ENCODE data around the gene CBLB.
"Not testable (repeated sequence)": the region's sequence is repeated elsewhere in the genome, so short reads cannot be mapped to it uniquely, and the experiment has no call there.

The CBLB gene

GRCh38 chr3:105815331-105815730, 53.5 kb downstream of the CBLB start:
- not testable (repeated sequence) for DNase-seq

- DNase-seq: no peak
Measured at GRCh38 chr3:105813710-105814109, 55.1 kb downstream of the CBLB start.

GRCh38 chr3:105812194-105812586, 56.6 kb downstream of the CBLB start:
- no peak for DNase-seq

DNA sequence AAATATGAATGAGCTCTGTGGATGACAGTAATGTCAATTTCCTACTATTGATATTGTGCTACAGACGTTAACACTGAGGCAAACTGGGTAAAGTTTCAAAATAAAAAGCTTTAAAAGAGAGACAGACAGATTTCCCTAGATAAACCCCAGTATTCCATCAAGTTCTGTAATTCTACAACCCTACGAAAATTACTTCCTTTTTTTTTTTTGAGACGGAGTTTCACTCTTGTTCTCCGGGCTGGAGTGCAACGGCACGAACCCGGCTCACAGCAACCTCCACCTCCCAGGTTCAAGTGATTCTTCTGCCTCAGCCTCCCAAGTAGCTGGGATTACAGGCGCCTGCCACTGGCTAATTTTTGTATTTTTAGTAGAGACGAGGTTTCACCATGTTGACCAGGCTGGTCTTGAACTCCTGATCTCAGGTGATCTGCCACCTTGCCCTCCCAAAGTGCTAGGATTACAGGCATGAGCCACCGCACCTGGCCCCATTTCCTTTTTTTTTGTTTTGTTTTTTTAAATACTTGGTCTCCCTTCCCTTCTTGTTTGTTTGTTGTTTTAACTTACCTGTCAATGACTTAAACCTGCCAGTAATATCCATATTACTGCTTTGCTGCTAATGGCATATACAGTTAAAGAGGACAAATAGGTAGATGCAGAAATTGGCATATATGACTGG, 57.2 kb downstream of the CBLB start:
- DNase-seq: no peak

DNA sequence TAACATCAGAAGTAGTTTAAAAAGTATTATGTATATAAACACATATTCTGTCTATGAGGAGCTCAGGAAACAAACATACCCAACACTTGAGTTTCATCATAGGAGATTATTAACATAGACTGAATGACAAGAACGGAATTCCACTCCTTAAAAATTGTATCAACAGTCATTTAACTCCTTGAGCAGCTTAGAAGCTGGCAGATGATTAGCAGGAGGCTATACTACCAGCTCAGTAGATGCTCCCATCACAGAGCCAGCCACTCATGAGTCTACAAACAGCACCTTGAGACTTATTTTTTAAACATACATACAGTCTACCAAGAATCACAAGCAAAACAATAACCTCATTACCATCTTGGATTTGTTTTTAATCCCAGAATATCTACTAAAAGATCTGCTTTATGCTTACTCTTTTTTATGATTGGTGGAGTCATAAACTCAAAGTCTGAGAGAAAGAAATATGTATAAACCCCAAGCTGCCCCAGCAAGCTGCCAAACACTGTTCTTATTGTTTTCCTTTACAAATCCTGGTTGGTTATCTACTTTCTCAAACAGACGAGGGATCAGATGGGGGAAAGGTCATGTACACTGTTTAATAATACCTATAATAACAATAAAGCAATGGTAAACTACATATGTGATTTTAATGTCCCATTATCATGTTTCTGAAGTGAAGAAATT, 59.5 kb downstream of the CBLB start:
- DNase-seq: no peak

DNA sequence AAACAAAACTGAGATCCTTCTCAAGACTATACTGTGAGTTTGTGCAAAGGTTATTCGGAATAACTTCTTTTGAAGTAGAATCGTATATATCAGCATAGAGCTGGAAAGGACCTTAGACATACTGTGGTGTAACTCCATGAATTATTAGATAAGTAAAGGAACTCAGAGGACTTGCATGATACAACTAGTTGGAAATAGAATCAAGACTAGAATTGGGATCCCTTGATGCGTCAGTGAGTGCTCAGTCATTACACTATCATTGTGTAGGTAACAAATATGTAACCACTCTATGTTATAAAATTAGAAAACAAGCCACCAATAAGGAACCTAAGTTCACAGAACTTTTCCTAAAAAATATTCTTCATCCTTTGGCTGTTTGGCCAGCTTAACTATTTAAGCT, 61.1 kb downstream of the CBLB start:
- DNase-seq: no peak

DNA sequence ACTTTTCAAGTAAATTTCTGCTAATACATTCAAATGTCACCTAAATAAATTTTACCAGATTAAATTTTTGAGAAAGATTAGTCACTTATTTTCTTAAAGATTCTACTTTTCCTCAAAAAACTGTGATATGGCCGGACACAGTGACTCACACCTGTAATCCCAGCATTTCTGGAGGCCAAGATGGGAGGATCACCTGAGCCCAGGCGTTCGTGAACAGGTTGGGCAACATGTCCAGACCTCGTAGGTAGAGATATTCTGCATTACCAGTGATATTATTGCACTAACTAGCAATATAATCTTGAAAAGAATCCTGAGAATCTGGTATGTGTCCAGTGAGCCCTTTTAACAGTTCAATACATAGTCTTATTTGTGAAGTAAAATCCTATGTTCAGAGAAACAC, 61.7 kb downstream of the CBLB start:
- no peak for DNase-seq

GRCh38 chr3:105806359-105806758, 62.5 kb downstream of the CBLB start:
- no peak for DNase-seq

DNA sequence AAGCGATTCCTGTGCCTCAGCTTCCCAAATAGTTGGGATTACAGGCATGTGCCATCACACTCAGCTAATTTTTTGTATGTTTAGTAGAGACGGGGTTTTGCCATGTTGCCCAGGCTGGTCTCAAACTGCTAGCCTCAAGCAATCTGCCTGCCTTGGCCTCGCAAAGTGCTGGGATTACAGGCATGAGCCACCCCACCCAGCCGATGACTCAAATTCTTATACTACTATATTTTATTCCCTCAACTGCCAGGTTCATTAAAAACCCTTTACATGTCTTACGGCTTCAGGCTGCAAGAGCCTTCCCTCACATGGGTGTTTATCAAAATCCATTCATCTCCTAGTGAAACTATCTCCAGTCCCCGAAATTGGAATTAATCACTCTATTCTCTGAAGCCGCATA, 63.4 kb downstream of the CBLB start:
- DNase-seq: no peak

DNA sequence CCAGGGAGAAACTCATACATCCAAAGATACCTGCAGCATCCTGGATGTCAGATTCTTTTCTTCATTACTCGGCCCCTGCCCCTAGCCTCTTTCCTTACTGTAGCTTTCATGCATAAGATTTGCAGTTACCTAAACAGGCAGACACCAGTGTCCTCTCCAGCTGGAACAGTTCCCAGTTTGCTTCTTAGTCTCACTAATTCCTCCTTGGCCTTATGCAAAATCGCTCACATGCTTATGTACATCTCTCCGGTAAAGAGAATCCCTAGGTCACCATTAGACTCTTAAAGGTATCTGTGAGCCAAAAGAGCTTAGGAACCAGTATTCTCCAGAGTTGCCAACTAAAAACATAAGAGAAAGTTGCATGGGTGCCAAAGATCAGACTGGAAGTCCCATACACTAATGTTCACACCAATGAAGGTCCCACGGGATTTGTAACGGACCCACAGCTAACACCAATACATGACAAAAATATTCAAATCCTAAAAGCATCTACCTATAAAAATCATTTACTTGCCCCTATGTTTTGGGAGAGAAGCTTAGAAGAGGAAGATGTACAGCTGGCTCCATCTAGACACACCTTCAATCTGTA, 66.6 kb downstream of the CBLB start:
- no peak for DNase-seq

- DNase-seq: no peak
Measured at GRCh38 chr3:105801397-105801796, 67.4 kb downstream of the CBLB start.

GRCh38 chr3:105800320-105800719, 68.5 kb downstream of the CBLB start:
- DNase-seq: no peak

DNA sequence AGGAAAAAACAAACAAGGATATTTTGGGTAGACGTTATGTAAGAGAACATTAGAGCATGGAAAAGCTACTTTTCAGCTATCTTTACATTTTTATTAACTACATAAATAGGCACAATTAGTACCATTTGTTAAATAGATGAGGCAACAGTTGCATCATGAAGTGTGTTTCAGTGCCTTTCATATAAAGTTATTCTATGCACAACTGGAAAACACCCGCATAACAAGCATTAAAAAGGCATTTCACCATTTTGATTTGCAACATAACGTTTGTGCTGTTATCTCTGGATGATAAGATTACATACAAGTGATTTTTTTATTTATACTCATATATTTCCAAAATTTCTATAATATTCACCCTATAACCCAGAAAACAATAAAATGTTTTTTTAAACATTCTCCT, 69.5 kb downstream of the CBLB start:
- DNase-seq: no peak

DNA sequence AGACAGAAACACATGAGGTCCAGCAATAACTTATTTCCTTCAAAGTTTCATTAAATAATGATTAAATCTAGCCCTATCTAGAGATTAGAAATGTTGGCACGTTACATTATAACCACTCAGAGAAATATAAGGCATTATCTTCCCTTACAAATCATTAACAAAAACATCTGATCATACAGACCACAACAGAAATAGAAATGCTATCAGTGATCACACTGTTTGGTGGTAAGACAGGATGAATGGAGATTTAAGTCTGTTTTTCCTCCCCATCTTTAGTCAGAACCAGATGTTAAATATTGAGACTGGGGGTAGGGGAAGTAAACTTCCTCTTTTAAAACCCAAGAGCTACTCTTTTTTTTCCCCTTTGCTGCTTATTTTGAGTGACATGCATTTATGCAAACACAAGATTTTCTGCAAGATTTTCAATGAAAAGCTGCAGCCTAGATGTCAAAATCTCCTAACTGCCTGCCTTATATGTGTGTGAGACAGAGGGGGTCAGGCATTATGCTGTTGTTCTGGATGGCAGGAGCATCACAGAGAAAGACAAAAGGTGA, 70.4 kb downstream of the CBLB start:
- no peak for DNase-seq

- DNase-seq: no peak
Measured at GRCh38 chr3:105793040-105793439, 75.8 kb downstream of the CBLB start.

DNA sequence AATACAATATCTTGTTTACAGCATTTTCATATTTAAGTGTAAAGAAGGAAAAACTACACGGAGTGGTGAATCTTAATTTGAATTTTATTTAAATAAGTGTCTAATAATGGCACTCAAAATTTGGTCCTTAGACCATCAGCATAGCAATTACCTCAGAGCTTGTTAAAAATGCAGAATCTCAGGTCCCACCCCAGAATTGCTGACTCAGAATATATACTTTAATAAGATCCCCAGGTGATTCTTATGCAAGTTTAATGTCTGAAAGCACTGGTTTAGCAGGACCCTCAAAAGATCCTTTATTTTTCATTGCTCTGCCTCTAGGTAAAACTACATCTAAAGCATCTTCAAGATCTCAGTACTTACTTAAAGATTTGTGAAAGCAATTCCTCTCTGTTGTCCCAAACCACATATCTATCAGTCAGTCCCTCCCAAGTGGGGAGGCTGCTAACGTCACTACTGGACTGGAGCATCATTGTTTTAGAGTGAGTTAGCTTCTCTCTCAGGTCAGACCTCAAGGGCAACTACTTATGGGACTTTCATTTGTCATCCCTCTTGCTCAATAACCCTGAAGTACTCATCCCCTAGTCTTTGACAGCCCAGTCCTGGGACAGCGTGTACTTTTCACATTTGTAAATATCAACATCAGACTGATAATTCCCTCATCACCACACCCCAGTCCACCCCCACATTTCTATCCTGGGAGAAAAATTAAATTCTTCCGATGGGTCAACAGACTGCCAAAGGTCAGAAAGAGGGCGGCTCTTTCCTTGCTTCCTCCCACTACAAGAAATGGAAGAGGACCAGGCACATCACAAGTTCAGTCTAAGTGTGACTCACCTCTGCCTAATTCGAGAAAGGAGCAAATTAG, 76.7 kb downstream of the CBLB start:
- DNase-seq: no peak

DNA sequence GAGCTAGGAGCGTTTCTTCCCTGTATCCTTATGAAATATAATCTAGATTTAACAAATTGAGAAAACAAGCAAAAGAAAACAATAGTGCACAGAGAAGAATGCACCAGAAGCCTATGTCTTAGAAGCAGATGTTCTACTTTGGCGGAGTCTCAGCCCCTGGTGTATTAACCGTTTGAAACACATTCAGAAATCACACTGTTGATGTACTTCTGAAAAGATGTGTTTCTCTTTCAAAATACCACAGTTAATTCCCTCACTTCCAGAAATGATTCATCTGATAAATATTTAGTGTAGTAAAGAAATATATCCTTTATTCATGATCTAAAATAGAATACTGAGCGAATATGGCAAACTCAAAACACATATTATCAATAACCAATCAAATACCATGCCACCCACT, 77.7 kb downstream of the CBLB start:
- no peak for DNase-seq

DNA sequence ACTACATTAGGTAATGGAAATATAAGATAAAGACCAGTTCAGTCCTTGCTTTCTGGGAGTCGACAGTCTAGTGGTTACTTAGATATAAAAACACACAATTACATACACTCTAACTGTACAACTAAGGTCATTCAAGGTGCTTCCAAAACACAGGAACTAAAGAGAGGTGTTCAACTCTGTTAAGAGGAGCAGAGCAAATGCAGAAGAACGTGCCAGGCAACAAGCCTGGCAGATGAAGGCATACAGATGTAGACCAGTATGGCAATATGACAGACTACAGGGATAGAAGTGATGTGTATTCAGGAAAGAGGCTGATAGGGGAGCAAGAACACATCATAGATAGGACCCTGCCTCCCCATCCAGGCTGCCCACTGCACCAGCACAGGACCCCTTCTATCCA, 78.3 kb downstream of the CBLB start:
- no peak for DNase-seq

DNA sequence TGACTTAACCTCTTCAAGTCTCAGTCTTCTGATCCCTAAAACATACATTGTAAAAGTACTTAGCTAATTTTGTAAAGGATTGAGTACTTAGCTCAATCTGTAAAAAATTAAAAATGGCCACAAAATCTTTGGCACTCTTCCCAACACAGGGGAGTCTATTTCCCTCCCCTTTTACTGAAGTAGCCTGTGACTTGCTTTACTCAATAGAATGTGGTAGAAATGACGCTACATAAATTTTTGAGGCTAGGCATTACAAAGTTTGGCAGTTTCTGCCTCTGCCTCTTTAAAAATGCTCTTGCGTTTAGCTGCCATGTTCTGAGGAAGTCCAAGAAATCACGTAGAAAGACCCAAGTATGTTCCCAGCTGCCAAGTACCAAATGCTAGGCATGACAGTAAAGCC, 80.2 kb downstream of the CBLB start:
- DNase-seq: no peak

- no peak for DNase-seq
Measured at GRCh38 chr3:105787453-105787852, 81.4 kb downstream of the CBLB start.

DNA sequence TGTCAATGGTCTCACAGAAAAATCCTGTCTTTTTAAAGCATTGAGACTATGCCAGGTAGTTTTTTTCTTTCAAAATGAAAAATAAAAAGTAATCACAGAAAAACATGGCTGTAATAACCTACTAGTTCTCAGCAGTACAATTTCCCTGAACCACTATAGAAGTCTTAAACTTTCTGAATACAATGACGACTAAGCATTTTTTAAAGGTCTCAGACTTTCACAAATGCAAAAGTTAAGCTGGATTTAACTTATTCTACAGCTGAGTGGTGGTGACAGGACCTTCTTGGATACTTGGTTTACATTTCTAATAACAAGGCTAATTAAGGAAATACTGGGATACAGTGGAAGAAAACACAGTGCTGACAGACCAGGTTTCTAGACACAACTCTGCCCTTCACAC, 81.8 kb downstream of the CBLB start:
- DNase-seq: no peak

GRCh38 chr3:105786241-105786640, 82.6 kb downstream of the CBLB start:
- no peak for DNase-seq

- no peak for DNase-seq
Measured at GRCh38 chr3:105785803-105786202, 83.0 kb downstream of the CBLB start.
